ENCODE measurements around the gene OR4D2. TPM values are rescaled to one million over a fixed set of nuclear protein-coding genes. Genes with fewer than 3 reads are reported as not detected.

The OR4D2 gene
- not detected for total RNA-seq

DNA sequence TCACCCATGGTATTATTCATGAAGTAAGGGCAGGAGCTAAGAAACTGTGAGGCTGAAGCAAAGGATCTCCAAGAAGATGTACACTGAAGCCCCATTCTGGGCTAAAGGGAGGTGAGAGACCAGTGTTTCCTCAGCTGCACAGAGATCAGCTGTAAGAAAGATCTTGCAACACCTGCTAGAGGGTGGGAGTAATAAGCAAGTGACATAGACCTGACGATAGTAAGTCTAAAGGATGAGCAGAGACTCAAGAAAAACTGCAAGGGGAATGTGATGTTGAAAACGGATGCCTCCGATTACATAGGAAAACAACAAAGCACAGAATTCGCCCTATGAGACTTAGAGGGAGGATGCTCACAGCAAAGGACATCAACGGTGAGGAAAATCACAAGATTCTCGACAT, at the start of gene OR4D2:
Gene OR4D2 (plus strand): TSS at position 301 of the 400 bp plus-strand sequence. CDS start 2,674 bp downstream, outside the sequence.
- no peak for TF ChIP-seq POLR2A (IDR thresholded peaks at IDR 0.05)
- TF ChIP-seq, protein P1, sequence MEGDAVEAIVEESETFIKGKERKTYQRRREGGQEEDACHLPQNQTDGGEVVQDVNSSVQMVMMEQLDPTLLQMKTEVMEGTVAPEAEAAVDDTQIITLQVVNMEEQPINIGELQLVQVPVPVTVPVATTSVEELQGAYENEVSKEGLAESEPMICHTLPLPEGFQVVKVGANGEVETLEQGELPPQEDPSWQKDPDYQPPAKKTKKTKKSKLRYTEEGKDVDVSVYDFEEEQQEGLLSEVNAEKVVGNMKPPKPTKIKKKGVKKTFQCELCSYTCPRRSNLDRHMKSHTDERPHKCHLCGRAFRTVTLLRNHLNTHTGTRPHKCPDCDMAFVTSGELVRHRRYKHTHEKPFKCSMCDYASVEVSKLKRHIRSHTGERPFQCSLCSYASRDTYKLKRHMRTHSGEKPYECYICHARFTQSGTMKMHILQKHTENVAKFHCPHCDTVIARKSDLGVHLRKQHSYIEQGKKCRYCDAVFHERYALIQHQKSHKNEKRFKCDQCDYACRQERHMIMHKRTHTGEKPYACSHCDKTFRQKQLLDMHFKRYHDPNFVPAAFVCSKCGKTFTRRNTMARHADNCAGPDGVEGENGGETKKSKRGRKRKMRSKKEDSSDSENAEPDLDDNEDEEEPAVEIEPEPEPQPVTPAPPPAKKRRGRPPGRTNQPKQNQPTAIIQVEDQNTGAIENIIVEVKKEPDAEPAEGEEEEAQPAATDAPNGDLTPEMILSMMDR (IDR thresholded peaks at IDR 0.05): no peak
- H3K9me3 ChIP-seq: no peaks in the 10 kb centered on the region
- WGBS, 2 donors: 57 to 61% methylated on average over 6 of the region's 6 CpGs
- H3K27ac ChIP-seq: no peak within 1 kb of the TSS
- no peaks in the 10 kb centered on the region for H3K36me3 ChIP-seq
- no peaks in the 10 kb centered on the region for H3K4me1 ChIP-seq
- intact Hi-C loops (cut with DNase I): no loop called here
- DNase-seq: no peak
- H3K4me3 ChIP-seq: no peak within 1 kb of the TSS
- peaks cover 0 to 58% (median 0%) of the 10 kb centered on the region in 4 donors for H3K27me3 ChIP-seq

DNA sequence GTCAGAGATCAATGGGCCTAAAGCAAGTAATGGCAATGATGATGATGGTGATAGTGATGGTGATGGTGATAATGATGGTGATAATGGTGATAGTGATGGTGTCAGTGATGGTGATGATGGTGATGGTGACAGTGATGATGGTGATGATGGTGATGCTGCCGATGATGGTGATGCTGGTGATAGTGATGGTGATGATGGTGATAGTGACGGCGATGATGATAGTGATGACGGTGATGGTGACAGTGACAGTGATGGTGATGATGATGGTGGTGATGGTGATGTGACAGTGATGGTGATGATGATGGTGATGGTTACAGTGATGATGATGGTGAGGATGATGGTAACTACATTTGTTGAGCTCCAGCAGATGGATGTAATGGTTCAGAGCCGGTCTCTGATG, 49.4 kb upstream of the OR4D2 start:
- intact Hi-C loops (cut with DNase I): loop anchor here (10.0 kb wide), 1 partner anchor 253 kb away; no protein-coding TSS in a partner anchor
- no peak for DNase-seq
- TF ChIP-seq, protein P1 (IDR thresholded peaks at IDR 0.05): no peak
- TF ChIP-seq POLR2A (IDR thresholded peaks at IDR 0.05): no peak
- 78 to 88% methylated on average over 5 of the region's 5 CpGs for WGBS, 2 donors
- Histone ChIP-seq H3K4me1 (no peaks in the 10 kb centered on the region), H3K4me3 (no peak overlapping the region), H3K27me3 (peaks cover 0 to 45% (median 0%) of the 10 kb centered on the region in 4 donors), H3K27ac (no peak overlapping the region), H3K36me3 (no peaks in the 10 kb centered on the region), H3K9me3 (no peaks in the 10 kb centered on the region)

DNA sequence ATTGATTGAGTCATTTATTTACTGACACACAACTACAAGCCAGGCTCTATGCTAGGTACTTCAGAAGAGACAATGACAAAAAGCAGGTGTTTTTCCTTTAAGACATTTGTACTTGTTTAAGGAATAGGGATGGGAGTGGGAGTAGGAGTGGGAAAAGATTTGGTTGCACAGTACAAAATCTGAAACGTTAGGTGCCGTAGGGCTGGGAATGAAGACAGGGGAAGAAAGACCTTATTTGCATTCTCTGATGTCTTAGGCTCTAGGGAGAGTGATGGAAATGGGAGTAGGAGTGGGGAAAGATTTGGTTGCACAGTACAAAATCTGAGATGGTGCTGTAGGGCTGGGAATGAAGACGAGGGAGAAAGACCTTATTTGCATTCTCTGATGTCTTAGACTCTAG, 47.3 kb upstream of the OR4D2 start:
- H3K36me3 ChIP-seq: no peaks in the 10 kb centered on the region
- no peak overlapping the region for H3K4me3 ChIP-seq
- no peak for DNase-seq
- H3K9me3 ChIP-seq: no peaks in the 10 kb centered on the region
- no peaks in the 10 kb centered on the region for H3K4me1 ChIP-seq
- 46 to 68% methylated on average over 3 of the region's 3 CpGs for WGBS, 2 donors
- no peak overlapping the region for H3K27ac ChIP-seq
- TF ChIP-seq, protein P1 (IDR thresholded peaks at IDR 0.05): no peak
- TF ChIP-seq POLR2A (IDR thresholded peaks at IDR 0.05): no peak
- peaks cover 0 to 50% (median 0%) of the 10 kb centered on the region in 4 donors for H3K27me3 ChIP-seq
- intact Hi-C loops (cut with DNase I): loop anchor here (10.0 kb wide), 1 partner anchor 255 kb away; no protein-coding TSS in a partner anchor

DNA sequence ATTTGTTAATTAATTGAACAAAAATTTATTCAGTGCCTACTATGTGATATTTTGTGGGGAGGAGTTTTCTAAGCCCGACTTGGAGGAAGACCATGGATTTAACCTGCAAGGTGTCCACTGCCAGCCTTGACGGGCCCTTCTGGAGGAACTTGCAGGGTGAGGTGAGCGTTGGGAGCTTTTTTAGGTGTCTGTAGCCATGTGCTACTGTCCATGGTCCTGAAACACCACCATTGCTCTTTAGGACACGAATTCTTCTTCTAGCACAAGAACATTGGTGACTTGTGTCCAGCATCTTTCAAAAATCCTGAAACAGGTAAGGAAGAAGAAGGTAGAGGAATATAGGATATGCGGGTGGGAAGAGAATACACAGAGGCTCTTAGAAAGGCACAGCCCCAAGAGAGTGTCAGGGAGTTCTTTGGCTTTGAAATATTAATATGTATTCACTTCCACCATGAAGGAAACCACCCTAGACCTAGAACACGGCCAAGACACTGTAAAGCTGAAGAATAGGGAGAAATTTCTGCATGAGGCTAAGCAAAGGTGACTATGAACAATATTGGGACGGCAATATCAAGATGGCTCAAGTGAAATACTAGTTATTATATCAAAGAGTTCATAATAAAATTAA, 46.5 kb upstream of the OR4D2 start:
- Histone ChIP-seq H3K9me3 (no peaks in the 10 kb centered on the region), H3K4me1 (no peaks in the 10 kb centered on the region), H3K27me3 (peaks cover 0 to 43% (median 0%) of the 10 kb centered on the region in 4 donors), H3K27ac (no peak overlapping the region), H3K36me3 (no peaks in the 10 kb centered on the region), H3K4me3 (no peak overlapping the region)
- intact Hi-C loops (cut with DNase I): no loop called here
- 17 to 22% methylated on average over 6 to 7 of the region's 7 CpGs for WGBS, 2 donors
- no peak for DNase-seq
- TF ChIP-seq, protein P1 (IDR thresholded peaks at IDR 0.05): no peak
- TF ChIP-seq POLR2A (IDR thresholded peaks at IDR 0.05): no peak

DNA sequence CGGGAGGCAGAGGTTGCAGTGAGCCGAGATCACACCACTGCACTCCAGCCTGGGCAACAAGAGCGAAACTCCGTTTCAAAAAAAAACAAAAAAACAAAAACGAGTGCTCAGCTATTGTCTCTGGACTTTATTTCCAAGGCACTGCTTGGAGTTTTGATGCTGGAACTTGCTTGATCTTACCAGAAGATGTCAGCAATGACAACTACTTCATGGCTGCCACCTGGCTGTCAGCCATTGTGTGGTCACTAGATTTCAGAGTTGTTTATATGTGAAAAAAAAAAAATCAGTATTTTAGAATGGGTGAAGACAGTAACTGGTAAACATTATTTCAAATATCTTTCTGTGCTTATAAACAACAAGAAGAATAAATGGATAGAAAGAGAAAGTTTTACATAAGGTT, 44.9 kb upstream of the OR4D2 start:
- TF ChIP-seq, protein P1 (IDR thresholded peaks at IDR 0.05): no peak
- TF ChIP-seq POLR2A (IDR thresholded peaks at IDR 0.05): no peak
- no peak for DNase-seq
- no peak overlapping the region for H3K27ac ChIP-seq
- H3K4me1 ChIP-seq: no peaks in the 10 kb centered on the region
- 28 to 34% methylated on average over 4 to 5 of the region's 5 CpGs for WGBS, 2 donors
- intact Hi-C loops (cut with DNase I): no loop called here
- peaks cover 0 to 37% (median 0%) of the 10 kb centered on the region in 4 donors for H3K27me3 ChIP-seq
- no peaks in the 10 kb centered on the region for H3K9me3 ChIP-seq
- H3K36me3 ChIP-seq: no peaks in the 10 kb centered on the region
- H3K4me3 ChIP-seq: no peak overlapping the region
